22Rv1 (cell line): ENCODE data around the gene CXCR6.

Experiments
- CTCF ChIP-seq: fragments of 450-650 bp; IDR thresholded peaks from 2 replicates; pipeline ENCODE4 v1.5.1; 2017; ENCODE audit warnings: mild to moderate bottlenecking
- ZFX ChIP-seq: fragments of 450-650 bp; IDR thresholded peaks from 2 replicates; pipeline ENCODE4 v1.6.1; 2017; ENCODE audit warnings: antibody characterized with exemption, borderline replicate concordance

DNA sequence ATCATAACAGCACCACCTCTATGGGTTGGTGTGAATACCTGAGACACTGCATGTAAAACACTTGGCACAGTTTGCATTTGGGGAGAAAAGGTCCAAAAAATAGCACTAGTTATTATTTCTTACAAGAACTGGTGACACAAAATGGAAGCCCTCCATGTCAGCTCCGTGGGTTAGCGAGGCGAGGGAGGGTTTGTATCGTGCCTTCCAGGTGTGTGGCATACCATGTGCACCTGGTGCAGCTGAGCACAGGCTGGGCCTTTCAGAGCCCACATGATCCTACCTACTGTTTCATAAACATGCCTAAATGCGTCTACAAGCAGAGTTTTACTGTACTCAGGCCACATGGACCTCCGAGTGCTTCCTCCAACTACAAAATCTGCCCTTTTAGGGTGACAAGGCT, 5.6 kb downstream of the CXCR6 start:
- TF ChIP-seq CTCF (no peak), ZFX (no peak)
